Measurements from ENCODE around the gene UGT1A7.

Gene UGT1A7

DNA sequence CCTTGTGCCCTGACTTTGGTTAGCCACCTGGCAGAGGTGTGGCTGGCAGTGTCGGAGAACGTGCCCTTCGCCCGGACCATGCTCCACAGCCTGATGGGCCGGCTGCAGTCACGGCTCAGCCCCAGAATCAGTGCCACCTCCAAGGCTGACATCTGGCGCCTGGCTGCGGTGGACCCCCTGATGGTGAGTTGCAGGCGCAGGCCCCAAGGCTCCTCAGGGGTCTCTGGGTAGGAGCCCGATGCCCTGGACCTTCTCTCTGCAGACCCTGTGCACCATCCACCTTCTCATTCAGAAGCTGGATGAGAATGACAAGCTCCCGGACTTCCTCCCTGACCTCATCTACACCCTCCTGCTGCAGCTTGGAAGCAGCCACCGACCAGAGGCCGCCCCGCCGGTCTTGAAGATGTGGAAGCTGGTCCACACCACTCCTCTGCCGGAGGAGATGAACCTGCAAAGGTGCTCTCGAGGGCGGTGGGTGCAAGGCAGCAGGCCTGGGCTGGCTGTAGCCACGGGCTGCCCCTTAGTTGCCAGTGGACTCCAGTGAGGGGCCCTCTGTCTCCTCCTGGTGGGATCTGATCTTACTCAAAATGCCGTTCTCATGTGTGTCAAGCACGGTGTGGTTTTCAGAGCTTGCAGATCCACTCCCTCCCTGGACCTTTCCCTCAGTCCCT lies 140.5 kb downstream of the UGT1A7 start:
- no peak overlapping the region for H3K27ac ChIP-seq
- TF ChIP-seq, protein P1, sequence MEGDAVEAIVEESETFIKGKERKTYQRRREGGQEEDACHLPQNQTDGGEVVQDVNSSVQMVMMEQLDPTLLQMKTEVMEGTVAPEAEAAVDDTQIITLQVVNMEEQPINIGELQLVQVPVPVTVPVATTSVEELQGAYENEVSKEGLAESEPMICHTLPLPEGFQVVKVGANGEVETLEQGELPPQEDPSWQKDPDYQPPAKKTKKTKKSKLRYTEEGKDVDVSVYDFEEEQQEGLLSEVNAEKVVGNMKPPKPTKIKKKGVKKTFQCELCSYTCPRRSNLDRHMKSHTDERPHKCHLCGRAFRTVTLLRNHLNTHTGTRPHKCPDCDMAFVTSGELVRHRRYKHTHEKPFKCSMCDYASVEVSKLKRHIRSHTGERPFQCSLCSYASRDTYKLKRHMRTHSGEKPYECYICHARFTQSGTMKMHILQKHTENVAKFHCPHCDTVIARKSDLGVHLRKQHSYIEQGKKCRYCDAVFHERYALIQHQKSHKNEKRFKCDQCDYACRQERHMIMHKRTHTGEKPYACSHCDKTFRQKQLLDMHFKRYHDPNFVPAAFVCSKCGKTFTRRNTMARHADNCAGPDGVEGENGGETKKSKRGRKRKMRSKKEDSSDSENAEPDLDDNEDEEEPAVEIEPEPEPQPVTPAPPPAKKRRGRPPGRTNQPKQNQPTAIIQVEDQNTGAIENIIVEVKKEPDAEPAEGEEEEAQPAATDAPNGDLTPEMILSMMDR (IDR thresholded peaks at IDR 0.05): no peak
- no peak overlapping the region for H3K4me3 ChIP-seq (ENCODE audit: low read depth in 1 of 2, low read length in 1 of 2)
- no peaks in the 10 kb centered on the region for H3K36me3 ChIP-seq
- H3K4me1 ChIP-seq (ENCODE audit: control insufficient read depth in 1 of 2, insufficient read depth in 1 of 2, low read depth in 1 of 2, low read length in 1 of 2): no peaks in the 10 kb centered on the region
- H3K9me3 ChIP-seq: no peaks in the 10 kb centered on the region
- H3K27me3 ChIP-seq: no peaks in the 10 kb centered on the region
